HG03095 (cell line): ENCODE measurements around the gene NPL.

Source experiments
- ATAC-seq: cut with Tn5 transposase; IDR thresholded peaks from one replicate; pipeline ENCODE4 v1.9.1; 2021; ENCODE audit warnings: moderate library complexity; ENCODE audit not compliant: unreplicated experiment

The NPL gene

DNA sequence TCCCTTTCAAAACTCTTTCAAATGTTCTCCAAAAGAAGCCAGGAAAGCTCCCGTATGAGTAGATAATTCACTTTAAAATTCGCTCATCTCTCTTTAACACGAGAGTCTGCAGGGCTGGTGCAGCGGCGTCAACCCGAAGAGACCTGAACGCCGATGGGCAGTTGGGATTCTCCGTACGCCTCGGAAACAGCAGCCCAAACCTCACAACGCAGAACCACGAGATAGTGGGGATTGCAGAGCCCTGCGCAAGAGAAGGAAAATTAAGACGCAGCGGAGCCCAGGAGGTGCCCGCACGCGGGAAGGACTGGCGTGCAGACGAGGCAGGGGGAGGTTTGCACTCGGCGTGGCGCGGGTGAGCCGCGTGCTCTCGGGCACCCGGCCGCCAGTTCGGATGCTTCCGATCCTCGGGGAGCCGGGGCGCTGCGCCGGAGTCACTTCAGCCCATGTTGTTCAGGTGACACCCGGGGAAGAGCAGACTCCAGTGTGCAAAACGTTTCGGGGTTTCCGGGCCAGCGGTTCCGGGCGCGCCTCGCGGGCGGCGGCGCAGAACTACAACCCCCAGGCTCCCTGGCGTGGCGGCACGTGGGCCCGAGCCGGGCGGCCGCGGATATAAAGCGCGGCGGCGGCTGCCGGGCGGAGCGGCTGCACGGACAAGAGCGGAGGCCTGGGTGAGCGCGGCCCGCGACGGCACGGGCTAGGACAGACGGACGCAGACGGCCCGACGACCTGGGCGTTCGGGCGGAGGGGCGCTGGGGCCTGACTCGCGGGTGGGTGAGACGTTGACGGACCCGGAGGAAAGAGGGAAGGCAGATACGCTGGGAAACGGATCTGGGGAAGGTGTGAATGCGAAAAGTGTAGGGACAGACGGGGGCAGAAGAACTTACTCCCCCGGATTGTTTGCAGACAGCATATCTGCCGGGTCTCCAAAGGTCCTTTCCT lies at the start of gene NPL:
TSS of gene NPL (plus strand) at position 636 of the 939 bp plus-strand sequence. CDS start 4,599 bp downstream, outside the sequence.
- peak; percentile 91 for ATAC-seq

DNA sequence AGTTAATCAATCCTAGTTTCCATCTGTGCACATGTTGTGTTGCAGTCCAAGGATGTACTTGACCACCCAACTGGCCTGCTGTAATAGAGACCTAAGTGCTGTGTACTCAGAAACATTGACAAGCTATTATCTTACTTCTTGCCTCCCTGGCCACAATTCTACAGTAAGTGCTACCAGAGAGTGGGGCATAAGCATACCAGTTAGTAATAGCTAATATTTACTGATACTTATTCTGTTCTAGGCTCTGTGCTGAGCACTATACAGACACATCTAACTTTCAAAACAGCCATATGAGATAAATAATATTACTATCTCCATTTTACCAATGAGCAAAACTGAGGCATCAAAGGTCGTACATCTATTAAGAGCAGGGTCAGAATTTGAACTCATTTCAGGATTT lies 49.5 kb upstream of the NPL start:
- no peak for ATAC-seq

- ATAC-seq: no peak
These were observed 46.8 kb upstream of the NPL start for GRCh38 chr1:182742780-182743179.

DNA sequence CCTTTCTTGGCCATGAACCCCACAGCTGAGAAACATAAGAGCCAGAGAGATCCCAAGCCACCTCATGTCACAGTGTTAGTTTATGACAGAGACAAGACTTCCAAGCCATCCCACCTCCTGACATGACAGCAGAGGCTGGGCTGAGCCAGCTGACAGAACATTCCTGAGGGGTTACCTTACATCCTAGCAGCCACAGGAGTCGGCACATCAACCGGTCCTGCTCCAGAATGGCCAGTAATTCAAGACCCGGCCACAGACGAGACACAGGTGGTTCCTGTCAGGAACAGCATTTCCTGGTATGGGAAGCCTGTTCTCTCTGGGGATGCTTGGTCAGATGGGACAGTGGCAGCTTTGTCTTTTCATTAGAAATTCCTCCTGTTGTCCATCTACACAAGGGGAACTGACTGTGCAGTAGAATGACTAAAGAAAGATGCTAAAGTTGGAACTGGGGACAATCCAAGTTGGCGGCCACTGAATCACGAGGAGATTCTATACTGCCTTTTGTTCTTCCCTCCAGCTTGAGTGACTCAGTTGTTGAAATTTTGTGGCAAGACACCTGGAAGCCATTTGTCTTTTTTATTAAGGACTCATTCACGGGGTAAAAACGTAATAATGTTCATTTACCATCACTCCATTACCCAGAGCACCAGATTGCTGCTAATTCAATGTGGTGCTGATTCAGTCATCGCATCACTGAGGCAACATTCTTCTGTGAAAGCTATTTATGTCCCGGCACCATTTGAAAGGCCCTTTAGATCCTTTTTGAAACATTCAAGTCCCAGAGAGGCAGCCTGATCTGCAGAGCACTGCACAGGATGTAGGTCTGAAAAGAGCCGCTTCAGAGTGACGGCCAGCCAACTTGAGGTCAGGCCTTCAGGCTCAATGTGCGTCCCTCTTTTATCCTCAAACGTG lies 37.2 kb upstream of the NPL start:
- ATAC-seq: no peak

DNA sequence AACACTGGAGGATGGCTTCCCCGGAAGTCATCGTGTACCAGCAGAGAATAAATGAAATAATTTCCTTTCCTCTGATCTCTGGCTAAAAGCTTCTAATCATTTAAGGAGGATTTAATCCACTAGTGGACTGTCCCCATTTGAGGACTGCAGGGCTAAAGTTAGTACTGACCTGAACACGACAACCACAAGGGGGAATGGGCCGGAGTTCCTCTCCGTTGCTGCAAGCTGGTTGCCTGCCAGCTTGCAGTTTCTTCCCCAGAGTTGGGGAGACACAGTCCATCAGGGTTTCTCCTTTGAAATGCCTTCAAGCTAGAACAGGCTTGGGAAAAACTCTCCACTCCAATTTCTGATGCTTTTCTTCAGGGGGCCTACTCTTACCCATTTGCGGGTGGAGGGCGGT lies 35.5 kb upstream of the NPL start:
- ATAC-seq: no peak

GRCh38 chr1:182754543-182755314 lies 34.8 kb upstream of the NPL start:
- ATAC-seq: no peak

- ATAC-seq: no peak
These were observed 33.9 kb upstream of the NPL start for GRCh38 chr1:182755632-182756031.

DNA sequence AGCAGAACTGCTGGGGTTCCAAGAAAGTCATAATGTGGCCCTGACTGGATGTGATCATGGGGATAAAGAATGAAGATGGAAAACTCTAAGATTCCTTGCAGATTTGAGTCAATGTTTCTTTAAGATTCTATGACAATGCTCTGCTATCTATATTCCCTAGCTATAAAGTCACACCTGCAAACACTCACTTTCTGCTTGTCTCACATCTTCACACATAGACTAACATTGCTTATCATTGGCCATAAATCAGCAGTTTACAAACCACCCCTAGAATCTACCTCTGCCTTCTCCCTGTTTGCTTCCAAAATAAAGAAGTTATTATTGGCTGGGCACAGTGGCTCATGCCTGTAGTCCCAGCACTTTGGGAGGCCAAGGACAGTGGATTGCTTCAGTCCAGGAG lies 33.1 kb upstream of the NPL start:
- ATAC-seq: no peak

DNA sequence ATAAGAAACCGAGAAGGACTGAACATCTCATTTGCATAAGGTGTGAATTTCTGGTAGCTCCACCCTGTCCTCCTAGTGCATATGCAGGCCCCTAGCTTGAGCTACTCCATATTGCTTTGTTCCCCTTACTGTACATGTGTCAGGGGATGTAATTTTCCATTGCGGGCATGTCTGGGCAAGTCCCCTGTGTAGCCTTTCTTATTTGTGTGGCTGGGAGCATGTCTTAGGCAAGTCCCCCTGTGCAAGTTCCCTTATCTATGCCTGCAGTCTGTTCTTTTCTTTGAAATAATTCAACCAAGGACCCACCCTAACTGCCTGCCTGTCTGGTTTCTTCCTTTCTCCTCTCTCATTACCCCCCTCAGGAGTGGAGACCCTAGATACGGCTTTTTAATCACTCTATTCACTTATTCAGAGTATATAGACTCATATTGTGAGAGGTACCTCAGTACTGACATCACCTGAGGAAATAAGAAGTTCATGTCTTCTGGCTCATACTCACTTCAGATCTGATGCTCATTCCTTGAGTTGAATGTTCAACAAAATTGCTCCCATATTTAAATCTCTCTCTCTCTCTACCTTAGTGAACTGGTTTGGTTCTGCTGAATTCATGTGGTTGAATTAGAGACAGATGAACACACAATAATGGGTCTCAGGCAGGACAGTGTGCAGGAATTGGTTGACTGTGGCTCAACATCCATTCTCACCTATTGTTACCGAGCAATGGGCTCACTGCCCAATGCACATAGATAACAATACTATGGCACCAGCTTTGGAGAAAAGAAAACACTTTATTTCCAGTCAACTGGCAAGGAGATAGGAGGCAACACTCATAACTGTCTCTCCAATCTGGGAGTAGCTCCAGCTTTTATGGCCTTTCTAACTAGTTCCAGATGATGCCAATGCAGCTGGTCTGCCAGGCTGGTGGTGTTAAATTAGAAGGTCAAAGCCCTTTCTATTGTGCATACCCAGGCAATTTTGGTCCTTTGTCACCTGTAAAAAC lies 27.9 kb upstream of the NPL start:
- ATAC-seq: no peak

DNA sequence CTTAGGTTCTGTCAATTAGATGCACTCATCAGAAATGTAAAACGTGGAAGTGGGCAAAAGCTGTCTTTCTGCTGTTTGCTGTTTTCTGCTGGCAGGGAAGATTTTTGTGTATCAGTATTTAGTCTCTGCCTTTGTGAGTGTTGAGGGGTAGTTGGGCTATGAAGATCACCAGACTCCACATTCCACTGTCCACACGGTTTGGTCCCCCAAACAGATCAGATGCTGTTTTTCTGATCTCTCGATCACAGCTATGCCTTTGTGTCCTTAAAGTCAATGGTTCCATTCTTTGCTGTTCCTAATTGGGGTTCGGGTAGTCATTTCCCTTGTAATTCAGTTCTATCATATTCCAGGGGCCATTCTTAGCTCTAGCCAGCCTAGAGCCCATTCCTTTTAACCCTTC lies 27.0 kb upstream of the NPL start:
- ATAC-seq: no peak

DNA sequence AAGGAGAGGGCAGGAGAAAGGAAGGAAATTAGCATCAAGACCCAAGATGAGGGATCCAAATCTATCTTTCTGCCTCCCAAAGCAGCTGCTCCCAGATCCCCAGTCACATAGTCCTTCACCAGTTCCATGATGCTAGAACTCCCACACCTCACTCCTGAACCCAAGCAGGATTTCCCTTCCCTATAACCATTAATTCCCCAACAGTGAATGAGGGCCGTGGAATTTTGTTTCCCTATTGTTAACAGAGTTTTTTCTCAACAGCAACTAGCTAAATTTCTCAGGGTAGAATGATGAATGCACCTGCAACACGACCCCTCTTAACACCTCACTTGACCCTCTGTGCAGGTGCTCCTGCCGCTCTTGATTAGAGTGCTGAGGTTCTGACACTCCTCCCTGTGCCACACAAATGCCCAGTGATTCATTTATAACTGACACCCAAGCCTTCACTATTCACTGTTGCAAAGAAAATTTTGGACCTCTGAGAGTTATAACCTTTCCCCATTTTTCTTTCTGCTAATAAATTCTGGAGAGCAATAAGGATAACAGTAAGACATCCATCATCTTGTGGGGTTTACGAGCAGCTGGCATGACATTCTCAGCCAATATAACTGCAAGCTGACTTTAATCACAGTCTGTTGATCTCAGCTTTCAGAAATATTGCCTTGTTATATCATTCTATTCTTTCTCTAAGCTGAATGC lies 25.4 kb upstream of the NPL start:
- no peak for ATAC-seq

GRCh38 chr1:182765391-182765790 lies 24.2 kb upstream of the NPL start:
- no peak for ATAC-seq

DNA sequence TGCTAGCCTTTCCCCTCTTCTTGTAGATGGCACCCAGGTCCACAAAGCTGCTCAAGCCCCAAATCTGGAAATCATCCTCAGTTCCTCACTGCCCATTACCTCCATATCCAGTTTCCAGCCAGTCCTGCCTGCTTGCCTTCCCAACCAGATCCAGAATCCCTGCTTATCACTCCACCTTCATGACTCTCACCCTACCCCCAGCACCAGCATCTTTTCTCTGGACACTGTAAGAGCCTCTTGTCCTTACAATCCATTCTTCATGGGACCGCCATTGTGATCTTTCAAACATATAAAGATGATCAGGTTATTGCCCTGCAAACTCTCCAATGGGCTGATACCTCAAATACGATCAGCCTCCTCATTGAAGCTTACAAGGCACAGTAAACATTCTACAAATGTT lies 23.5 kb upstream of the NPL start:
- ATAC-seq: no peak

DNA sequence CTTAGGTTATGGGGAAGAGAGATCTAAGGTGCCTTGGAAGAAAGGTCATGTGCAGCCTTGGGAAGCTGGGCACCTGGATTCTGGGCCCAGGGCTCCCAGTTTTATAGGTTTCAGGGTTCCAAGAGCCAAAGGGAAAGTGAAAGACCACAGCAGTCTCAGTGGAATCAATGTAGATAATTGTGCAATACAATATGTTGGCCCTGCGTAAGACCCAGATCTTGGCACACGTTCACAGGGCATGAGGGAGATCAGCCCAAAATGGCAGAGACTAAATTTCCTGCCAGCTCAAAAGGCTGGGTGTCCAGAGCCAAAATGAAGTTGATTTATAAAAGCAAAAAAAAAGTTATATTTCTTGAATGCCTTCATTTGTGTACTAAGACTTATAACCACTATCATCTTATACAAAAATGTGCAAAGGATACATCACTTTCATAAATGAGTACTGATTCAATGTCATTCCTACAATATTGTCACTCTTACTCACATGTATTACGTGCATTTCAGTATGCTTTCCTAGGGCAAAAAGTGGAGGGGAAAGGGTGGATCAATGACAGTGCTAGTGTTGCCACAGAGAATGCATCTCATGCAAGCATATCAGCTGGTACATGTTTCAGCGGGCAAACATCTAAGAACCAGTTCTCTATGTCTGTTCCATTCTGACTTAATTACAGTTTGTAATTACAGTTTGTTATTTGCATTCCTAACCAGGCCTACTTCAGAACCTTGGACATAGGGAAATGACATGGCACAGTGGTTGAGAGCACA lies 22.5 kb upstream of the NPL start:
- ATAC-seq: no peak

GRCh38 chr1:182768963-182769362 lies 20.6 kb upstream of the NPL start:
- no peak for ATAC-seq

- no peak for ATAC-seq
These were observed 19.3 kb upstream of the NPL start for GRCh38 chr1:182770232-182770631.

DNA sequence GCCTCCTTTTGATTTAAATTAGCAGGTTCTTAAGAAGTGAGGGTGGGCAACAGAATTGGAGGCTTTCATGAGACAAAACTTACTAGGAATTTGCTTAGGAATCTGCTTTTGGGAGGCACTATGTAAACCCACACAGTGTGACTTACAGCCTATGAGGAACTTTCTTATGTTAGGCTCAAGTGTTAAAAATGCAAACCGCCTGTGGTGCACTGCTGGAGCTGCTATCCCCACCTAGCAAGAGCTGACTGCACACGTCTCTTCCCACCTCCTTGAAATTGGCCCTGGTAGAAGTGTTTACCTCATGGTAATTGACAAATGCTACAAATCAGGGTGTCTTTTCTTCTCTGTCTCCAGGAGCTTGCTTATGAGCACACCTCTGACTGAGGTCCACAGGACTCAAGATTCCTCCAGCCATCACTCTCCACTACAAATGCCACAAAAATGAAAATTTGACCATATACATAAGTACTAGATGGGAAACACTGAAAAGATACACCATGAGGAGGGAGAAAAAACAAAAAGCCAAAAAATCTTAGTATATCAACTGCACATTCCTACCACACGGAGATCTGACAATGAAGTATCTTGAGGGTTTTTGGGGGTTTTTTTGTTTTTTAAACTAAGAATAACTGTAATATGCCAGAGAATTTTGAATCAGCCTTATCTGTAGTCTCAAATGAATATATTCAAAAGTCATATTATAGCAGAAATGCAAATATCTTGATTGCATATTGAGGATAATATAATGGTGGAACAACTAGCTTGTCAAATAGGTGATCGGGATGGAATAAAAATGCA lies 18.2 kb upstream of the NPL start:
- no peak for ATAC-seq

DNA sequence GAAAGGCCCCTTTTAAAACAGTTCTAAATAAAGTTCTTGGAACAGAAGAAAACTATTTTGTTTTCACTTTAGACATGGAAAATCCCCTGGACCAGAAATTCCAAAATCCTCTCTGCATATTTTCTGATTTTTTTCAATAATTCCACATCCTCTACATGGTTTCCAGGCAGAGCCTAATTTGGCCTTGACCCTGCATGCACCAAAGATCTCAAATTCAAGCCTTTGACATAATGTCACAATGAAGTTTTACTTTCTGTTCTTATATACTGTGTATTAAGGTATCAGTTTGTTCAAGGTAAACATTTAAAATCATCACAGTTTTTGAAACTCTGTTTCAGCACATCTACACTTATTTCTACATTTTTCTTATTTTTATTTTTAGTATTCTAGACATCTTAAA lies 12.2 kb upstream of the NPL start:
- ATAC-seq: no peak
